Measurements from ENCODE around the gene SPHKAP.

- no peak for TF ChIP-seq TCF12 (IDR thresholded peaks at IDR 0.05; ENCODE audit: low read depth)
- TF ChIP-seq ZBTB7A (IDR thresholded peaks at IDR 0.05; ENCODE audit: low read depth) = no peak
Measured at GRCh38 chr2:228131833-228132232, 49.7 kb downstream of the SPHKAP start.
